GM21786 (cell line): Measurements from ENCODE around the gene FANCG.

ENCODE experiments used
- ATAC-seq: cut with Tn5 transposase; IDR thresholded peaks from one replicate; pipeline ENCODE4 v1.9.1; 2021; ENCODE audit not compliant: unreplicated experiment

The FANCG gene

GRCh38 chr9:35079426-35080341 is at the start of gene FANCG:
Gene FANCG, minus strand, starts transcription at chr9:35079942. Its CDS starts 418 bp downstream, at chr9:35079524.
- peak; percentile 90 for ATAC-seq

GRCh38 chr9:35116898-35117551 is 37.3 kb upstream of the FANCG start:
- peak; percentile 43 for ATAC-seq

- ATAC-seq, result no peak
These were observed 36.8 kb upstream of the FANCG start for GRCh38 chr9:35116539-35116897.

- peak; percentile 38 for ATAC-seq
These were observed 36.2 kb upstream of the FANCG start, which contains the start of gene ATOSB for GRCh38 chr9:35115680-35116538. Gene ATOSB, minus strand, starts transcription at chr9:35115862. Its CDS starts 7,588 bp downstream, at chr9:35108274.

GRCh38 chr9:35114840-35115628 is 35.3 kb upstream of the FANCG start:
- no peak for ATAC-seq

GRCh38 chr9:35114113-35114839 is 34.5 kb upstream of the FANCG start:
- ATAC-seq, result no peak

GRCh38 chr9:35112257-35113020 is 32.7 kb upstream of the FANCG start:
- no peak for ATAC-seq

- ATAC-seq, result peak; percentile 74
These were observed 31.5 kb upstream of the FANCG start for GRCh38 chr9:35111001-35111933.

- ATAC-seq, result no peak
These were observed 30.6 kb upstream of the FANCG start for GRCh38 chr9:35110327-35110761.

GRCh38 chr9:35108946-35109575 is 29.3 kb upstream of the FANCG start:
- ATAC-seq, result no peak

GRCh38 chr9:35108461-35108860 is 28.7 kb upstream of the FANCG start:
- no peak for ATAC-seq

- ATAC-seq, result no peak
These were observed 27.9 kb upstream of the FANCG start for GRCh38 chr9:35107297-35108290.

- no peak for ATAC-seq
These were observed 26.6 kb upstream of the FANCG start for GRCh38 chr9:35106343-35106730.

- ATAC-seq, result no peak
These were observed 26.0 kb upstream of the FANCG start for GRCh38 chr9:35105571-35106342.

- no peak for ATAC-seq
These were observed 25.4 kb upstream of the FANCG start for GRCh38 chr9:35105126-35105525.
